ENCODE results near the gene CALHM6. TPM values are rescaled to one million over a fixed set of nuclear protein-coding genes. Genes with fewer than 3 reads are reported as not detected.

The CALHM6 gene
- total RNA-seq, result 0.64 and 0.79 TPM in 2 replicates

- Histone ChIP-seq H3K27me3 (ENCODE audit: control insufficient read depth, insufficient read depth, low read length) (peaks cover 2% of the 10 kb centered on the region), H3K36me3 (ENCODE audit: control insufficient read depth, insufficient read depth, low read length) (no peaks in the 10 kb centered on the region), H3K4me3 (ENCODE audit: low read depth, low read length) (peak within 1 kb of the TSS; percentile 15)
- FAIRE-seq (no peak), DNase-seq (ENCODE audit: low read depth) (no peak)
- TF ChIP-seq CTCF (IDR thresholded peaks at IDR 0.05; ENCODE audit: insufficient read depth, low read length, severe bottlenecking), result no peak
Observed at GRCh38 chr6:116461331-116461931, at the start of gene CALHM6. CALHM6 (plus strand) TSS chr6:116461375; CDS start chr6:116461930, 555 bp downstream.

GRCh38 chr6:116412270-116412669, 48.9 kb upstream of the CALHM6 start:
- Histone ChIP-seq H3K4me3 (ENCODE audit: low read depth, low read length) (no peak overlapping the region), H3K27me3 (ENCODE audit: control insufficient read depth, insufficient read depth, low read length) (no peaks in the 10 kb centered on the region), H3K36me3 (ENCODE audit: control insufficient read depth, insufficient read depth, low read length) (peaks cover 6% of the 10 kb centered on the region)
- no peak for TF ChIP-seq CTCF (IDR thresholded peaks at IDR 0.05; ENCODE audit: insufficient read depth, low read length, severe bottlenecking)
- no peak for DNase-seq (ENCODE audit: low read depth)
- FAIRE-seq, result no peak

GRCh38 chr6:116413357-116413756, 47.8 kb upstream of the CALHM6 start:
- H3K4me3 ChIP-seq (ENCODE audit: low read depth, low read length), result no peak overlapping the region
- DNase-seq (ENCODE audit: low read depth), result no peak
- TF ChIP-seq CTCF (IDR thresholded peaks at IDR 0.05; ENCODE audit: insufficient read depth, low read length, severe bottlenecking), result no peak
- H3K27me3 ChIP-seq (ENCODE audit: control insufficient read depth, insufficient read depth, low read length), result no peaks in the 10 kb centered on the region
- H3K36me3 ChIP-seq (ENCODE audit: control insufficient read depth, insufficient read depth, low read length), result peaks cover 5% of the 10 kb centered on the region
- no peak for FAIRE-seq

GRCh38 chr6:116417661-116418060, 43.5 kb upstream of the CALHM6 start:
- Histone ChIP-seq H3K4me3 (ENCODE audit: low read depth, low read length) (no peak overlapping the region), H3K36me3 (ENCODE audit: control insufficient read depth, insufficient read depth, low read length) (no peaks in the 10 kb centered on the region), H3K27me3 (ENCODE audit: control insufficient read depth, insufficient read depth, low read length) (no peaks in the 10 kb centered on the region)
- no peak for DNase-seq (ENCODE audit: low read depth)
- FAIRE-seq, result no peak
- no peak for TF ChIP-seq CTCF (IDR thresholded peaks at IDR 0.05; ENCODE audit: insufficient read depth, low read length, severe bottlenecking)

GRCh38 chr6:116419069-116419786, 41.9 kb upstream of the CALHM6 start:
- Histone ChIP-seq H3K4me3 (ENCODE audit: low read depth, low read length) (no peak overlapping the region), H3K27me3 (ENCODE audit: control insufficient read depth, insufficient read depth, low read length) (no peaks in the 10 kb centered on the region), H3K36me3 (ENCODE audit: control insufficient read depth, insufficient read depth, low read length) (no peaks in the 10 kb centered on the region)
- DNase-seq (ENCODE audit: low read depth) (peak; percentile 85), FAIRE-seq (no peak)
- TF ChIP-seq CTCF (IDR thresholded peaks at IDR 0.05; ENCODE audit: insufficient read depth, low read length, severe bottlenecking), result no peak
